Measurements from ENCODE around the gene ARHGAP44. TPM values are rescaled to one million over a fixed set of nuclear protein-coding genes. Genes with fewer than 3 reads are reported as not detected.
A peak's percentile ranks its signal among the peaks of the same experiment; 100 is the strongest.

Gene ARHGAP44
- total and polyA plus RNA-seq, 8 donors: 2.8 to 239 (median 7.4) TPM

- Histone ChIP-seq H3K4me3 (no peak overlapping the region), H3K4me1 (no peaks in the 10 kb centered on the region), H3K27me3 (no peaks in the 10 kb centered on the region), H3K9me3 (peaks cover 0 to 14% (median 4%) of the 10 kb centered on the region in 4 donors), H3K36me3 (peaks cover 4 to 93% (median 74%) of the 10 kb centered on the region in 4 donors), H3K27ac (no peak overlapping the region)
- no peak for TF ChIP-seq EP300 (IDR thresholded peaks at IDR 0.05)
- TF ChIP-seq POLR2AphosphoS5 (IDR thresholded peaks at IDR 0.05): no peak
- TF ChIP-seq POLR2A (IDR thresholded peaks at IDR 0.05): no peak
- TF ChIP-seq CTCF (IDR thresholded peaks at IDR 0.05): no peak
- intact Hi-C loops (cut with DNase I; ENCODE audit: low total_unique reads): no loop called here
- 96 to 97% (median 97%) methylated on average over 13 of the region's 13 CpGs for WGBS, 5 donors
- DNase-seq: no peak
Observed at GRCh38 chr17:12953156-12953555, 163.9 kb downstream of the ARHGAP44 start.

GRCh38 chr17:12955521-12955920 lies 166.2 kb downstream of the ARHGAP44 start:
- intact Hi-C loops (cut with DNase I; ENCODE audit: low total_unique reads): no loop called here
- DNase-seq: no peak

GRCh38 chr17:12958786-12959185 lies 169.5 kb downstream of the ARHGAP44 start:
- Histone ChIP-seq H3K4me3 (no peak overlapping the region), H3K4me1 (no peaks in the 10 kb centered on the region), H3K36me3 (peaks cover 0 to 76% (median 49%) of the 10 kb centered on the region in 4 donors), H3K27me3 (no peaks in the 10 kb centered on the region), H3K27ac (no peak overlapping the region), H3K9me3 (peaks cover 0 to 16% (median 4%) of the 10 kb centered on the region in 4 donors)
- intact Hi-C loops (cut with DNase I; ENCODE audit: low total_unique reads): no loop called here
- DNase-seq: no peak
- TF ChIP-seq POLR2A (IDR thresholded peaks at IDR 0.05): no peak
- TF ChIP-seq CTCF (IDR thresholded peaks at IDR 0.05): no peak
- TF ChIP-seq POLR2AphosphoS5 (IDR thresholded peaks at IDR 0.05): no peak
- TF ChIP-seq EP300 (IDR thresholded peaks at IDR 0.05): no peak
- WGBS, 5 donors: 92 to 98% (median 97%) methylated on average over 12 of the region's 12 CpGs

More at GRCh38 chr17:12955521-12955920, 166.2 kb downstream of the ARHGAP44 start:
- TF ChIP-seq POLR2AphosphoS5 (IDR thresholded peaks at IDR 0.05) (no peak), EP300 (IDR thresholded peaks at IDR 0.05) (no peak), CTCF (IDR thresholded peaks at IDR 0.05) (no peak), POLR2A (IDR thresholded peaks at IDR 0.05) (no peak)
- peaks cover 0 to 16% (median 4%) of the 10 kb centered on the region in 4 donors for H3K9me3 ChIP-seq
- no peaks in the 10 kb centered on the region for H3K4me1 ChIP-seq
- 88 to 91% (median 89%) methylated on average over 5 of the region's 5 CpGs for WGBS, 5 donors
- H3K27ac ChIP-seq: no peak overlapping the region
- no peaks in the 10 kb centered on the region for H3K27me3 ChIP-seq
- H3K4me3 ChIP-seq: no peak overlapping the region
- H3K36me3 ChIP-seq: peaks cover 0 to 91% (median 68%) of the 10 kb centered on the region in 4 donors

GRCh38 chr17:12959441-12959840 lies 170.1 kb downstream of the ARHGAP44 start:
- WGBS, 5 donors: 92 to 94% (median 92%) methylated on average over 8 of the region's 8 CpGs
- intact Hi-C loops (cut with DNase I; ENCODE audit: low total_unique reads): no loop called here
- Histone ChIP-seq H3K27ac (no peak overlapping the region), H3K9me3 (peaks cover 0 to 16% (median 4%) of the 10 kb centered on the region in 4 donors), H3K4me3 (no peak overlapping the region), H3K36me3 (peaks cover 0 to 70% (median 46%) of the 10 kb centered on the region in 4 donors), H3K4me1 (no peaks in the 10 kb centered on the region), H3K27me3 (no peaks in the 10 kb centered on the region)
- TF ChIP-seq POLR2AphosphoS5 (IDR thresholded peaks at IDR 0.05) (no peak), POLR2A (IDR thresholded peaks at IDR 0.05) (no peak)
- peak in 1 of 2 donors; percentile 8 for DNase-seq

- 92 to 98% (median 93%) methylated on average over 4 of the region's 4 CpGs for WGBS, 5 donors
- no peak for TF ChIP-seq POLR2A (IDR thresholded peaks at IDR 0.05)
- no peak for TF ChIP-seq EP300 (IDR thresholded peaks at IDR 0.05)
- TF ChIP-seq POLR2AphosphoS5 (IDR thresholded peaks at IDR 0.05): no peak
- no peak for TF ChIP-seq CTCF (IDR thresholded peaks at IDR 0.05)
- Histone ChIP-seq H3K27ac (no peak overlapping the region), H3K9me3 (peaks cover 0 to 16% (median 4%) of the 10 kb centered on the region in 4 donors), H3K36me3 (peaks cover 0 to 55% (median 36%) of the 10 kb centered on the region in 4 donors), H3K27me3 (no peaks in the 10 kb centered on the region), H3K4me1 (no peaks in the 10 kb centered on the region), H3K4me3 (no peak overlapping the region)
- no peak for DNase-seq
- intact Hi-C loops (cut with DNase I; ENCODE audit: low total_unique reads): no loop called here
Observed at GRCh38 chr17:12961655-12962054, 172.4 kb downstream of the ARHGAP44 start.

Data from stomach (tissue), 9 donors.